ENCODE measurements around the gene UBFD1. TPM values are rescaled to one million over a fixed set of nuclear protein-coding genes. Genes with fewer than 3 reads are reported as not detected.

The UBFD1 gene
- total and polyA plus RNA-seq, 3 donors from 2014 or later = 76.8 to 275 (median 269) TPM

DNA sequence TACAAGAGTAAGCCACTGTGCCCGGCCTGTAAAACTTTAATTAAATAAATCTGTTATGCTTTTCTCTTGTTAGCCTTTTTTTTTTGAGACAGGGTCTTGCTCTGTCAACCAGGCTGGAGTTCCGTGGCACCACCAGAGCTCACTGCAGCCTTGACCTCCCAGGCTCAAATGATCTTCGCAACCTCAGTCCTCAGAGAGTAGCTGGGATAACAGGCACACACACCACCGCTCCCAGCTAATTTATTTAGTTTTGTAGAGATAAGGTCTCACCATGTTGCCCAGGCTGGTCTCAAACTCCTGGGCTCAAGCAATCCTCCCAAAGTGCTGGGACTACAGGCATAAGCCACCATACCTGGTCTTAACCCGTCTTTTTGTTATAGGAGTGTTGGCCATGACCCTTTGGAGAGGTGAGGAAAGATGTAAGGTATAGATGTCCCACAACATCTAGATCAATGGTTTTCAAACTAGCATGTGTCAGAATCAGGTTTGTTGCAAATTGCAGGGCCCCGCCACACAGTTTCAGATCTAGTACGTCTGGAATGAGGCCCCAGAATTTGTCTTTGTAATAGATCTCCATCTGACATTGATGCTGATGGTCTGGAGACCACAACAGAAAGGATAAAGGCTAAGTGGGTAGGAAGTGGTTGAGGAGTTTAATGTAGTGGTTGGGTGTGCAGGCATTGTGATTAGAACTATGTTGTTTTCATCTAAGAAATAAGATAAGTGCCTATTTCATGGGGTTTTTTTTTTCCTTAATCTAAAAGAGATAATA lies 43.0 kb upstream of the UBFD1 start:
- H3K9me3 ChIP-seq = no peaks in the 10 kb centered on the region
- no peaks in the 10 kb centered on the region for H3K27me3 ChIP-seq
- WGBS, 2 donors = 83 to 90% methylated on average over 7 of the region's 7 CpGs
- no peaks in the 10 kb centered on the region for H3K36me3 ChIP-seq (ENCODE audit: low read depth, missing control alignments)
- no peak overlapping the region for H3K4me3 ChIP-seq
- H3K4me1 ChIP-seq = no peaks in the 10 kb centered on the region
- intact Hi-C loops (cut with DNase I; ENCODE audit: low total_unique reads) = no loop called here
- no peak for DNase-seq
- TF ChIP-seq CTCF (IDR thresholded peaks at IDR 0.05) = no peak
- no peak for TF ChIP-seq POLR2A (IDR thresholded peaks at IDR 0.05)
- H3K27ac ChIP-seq = no peak overlapping the region

DNA sequence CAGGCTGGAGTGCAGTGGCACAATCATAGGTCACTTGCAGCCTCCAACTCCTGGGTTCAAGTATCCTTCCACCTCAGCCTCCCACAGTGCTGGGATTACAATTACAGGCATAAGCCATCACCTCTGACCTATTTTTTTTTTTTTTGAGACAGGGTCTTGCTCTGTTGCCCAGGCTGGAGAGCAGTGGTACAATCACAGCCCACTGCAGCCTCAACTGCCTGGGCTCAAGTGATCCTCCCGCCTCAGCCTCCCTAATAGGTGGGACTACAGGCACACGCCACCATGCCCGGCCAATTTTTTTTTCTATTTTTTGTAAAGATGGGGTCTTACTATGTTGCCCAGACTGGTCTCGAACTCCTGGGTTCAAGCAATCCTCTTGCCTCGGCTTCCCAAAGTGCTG lies 41.6 kb upstream of the UBFD1 start:
- Histone ChIP-seq H3K4me1 (no peaks in the 10 kb centered on the region), H3K27ac (no peak overlapping the region), H3K9me3 (no peaks in the 10 kb centered on the region), H3K36me3 (ENCODE audit: low read depth, missing control alignments) (no peaks in the 10 kb centered on the region), H3K27me3 (no peaks in the 10 kb centered on the region), H3K4me3 (no peak overlapping the region)
- DNase-seq = no peak
- no peak for TF ChIP-seq CTCF (IDR thresholded peaks at IDR 0.05)
- TF ChIP-seq POLR2A (IDR thresholded peaks at IDR 0.05) = no peak
- 93 to 96% methylated on average over 5 of the region's 5 CpGs for WGBS, 2 donors
- intact Hi-C loops (cut with DNase I; ENCODE audit: low total_unique reads) = no loop called here

DNA sequence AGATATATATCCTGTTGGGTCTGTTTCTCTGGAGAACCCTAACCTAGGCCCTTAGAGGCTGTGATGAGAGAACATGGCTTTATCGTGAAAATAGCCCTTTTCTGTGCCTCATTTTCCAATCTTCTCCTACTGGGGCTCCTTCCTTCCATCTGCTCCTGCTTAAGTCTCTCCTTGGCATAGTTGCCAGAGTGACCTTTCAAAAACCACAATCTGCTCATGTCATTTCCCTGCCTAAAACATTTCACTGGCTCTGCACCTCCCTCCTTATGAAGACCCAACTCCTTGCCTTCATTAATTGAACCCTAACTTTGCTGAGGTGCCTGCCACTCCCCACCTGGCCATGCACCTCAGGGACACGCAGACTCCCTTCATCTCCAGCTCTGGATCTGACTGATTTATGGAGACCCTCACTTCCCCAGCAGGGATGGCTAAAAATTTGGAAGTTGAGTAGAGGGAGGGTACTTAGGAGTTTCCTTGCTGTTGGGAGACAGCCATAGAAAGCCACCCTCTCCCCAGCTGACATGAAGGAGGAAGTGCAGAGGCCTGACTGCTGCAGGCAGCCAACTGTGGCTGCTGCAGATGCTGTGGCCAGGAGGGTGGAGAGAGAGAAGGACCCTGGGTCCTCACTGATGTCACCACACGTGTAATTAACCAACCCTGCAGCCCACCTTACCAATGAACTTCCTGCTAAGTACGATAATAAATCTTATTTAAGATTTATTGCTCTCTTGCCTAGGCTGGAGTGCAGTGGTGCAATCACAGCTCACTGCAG lies 41.0 kb upstream of the UBFD1 start:
- no peak for DNase-seq
- Histone ChIP-seq H3K27me3 (no peaks in the 10 kb centered on the region), H3K4me1 (no peaks in the 10 kb centered on the region), H3K4me3 (no peak overlapping the region), H3K36me3 (ENCODE audit: low read depth, missing control alignments) (no peaks in the 10 kb centered on the region), H3K27ac (no peak overlapping the region), H3K9me3 (no peaks in the 10 kb centered on the region)
- intact Hi-C loops (cut with DNase I; ENCODE audit: low total_unique reads) = no loop called here
- TF ChIP-seq POLR2A (IDR thresholded peaks at IDR 0.05) = no peak
- TF ChIP-seq CTCF (IDR thresholded peaks at IDR 0.05) = no peak
- 71 to 76% methylated on average over 4 of the region's 4 CpGs for WGBS, 2 donors

GRCh38 chr16:23518435-23518891 lies 39.1 kb upstream of the UBFD1 start:
- Histone ChIP-seq H3K4me3 (no peak overlapping the region), H3K36me3 (ENCODE audit: low read depth, missing control alignments) (no peaks in the 10 kb centered on the region), H3K4me1 (no peaks in the 10 kb centered on the region), H3K27ac (no peak overlapping the region), H3K27me3 (no peaks in the 10 kb centered on the region), H3K9me3 (no peaks in the 10 kb centered on the region)
- intact Hi-C loops (cut with DNase I; ENCODE audit: low total_unique reads) = no loop called here
- 67 to 77% methylated on average over 3 of the region's 3 CpGs for WGBS, 2 donors
- no peak for TF ChIP-seq POLR2A (IDR thresholded peaks at IDR 0.05)
- no peak for TF ChIP-seq CTCF (IDR thresholded peaks at IDR 0.05)
- DNase-seq = no peak
